H1 (cell line): Measurements from ENCODE around the gene TMEM150A.

Source experiments
- BRCA1 ChIP-seq: IDR thresholded peaks from 2 replicates; pipeline ENCODE4 v1.6.1; 2012; ENCODE audit warnings: low read depth, low read length, improper control_type of control experiment
- CEBPB ChIP-seq: IDR thresholded peaks from 2 replicates; pipeline ENCODE4 v1.6.1; 2012; ENCODE audit warnings: low read depth, low read length
- CHD2 ChIP-seq: IDR thresholded peaks from 2 replicates; pipeline ENCODE4 v1.6.1; 2012; ENCODE audit warnings: low read length, improper control_type of control experiment
- CREB1 ChIP-seq: IDR thresholded peaks from 2 replicates; pipeline ENCODE4 v1.6.1; 2012; ENCODE audit warnings: inconsistent platforms
- EP300 ChIP-seq, 2 experiments: IDR thresholded peaks; 1 replicate in 1 of 2; 2 replicates in 1 of 2; pipeline ENCODE4 v1.6.1; 2011 to 2012; ENCODE audit warnings: low read depth in 2 of 2, low read length in 2 of 2, mild to moderate bottlenecking in 2 of 2, borderline replicate concordance in 1 of 2, inconsistent platforms in 1 of 2, moderate library complexity in 1 of 2
- JUND ChIP-seq: IDR thresholded peaks from 2 replicates; pipeline ENCODE4 v1.6.1; 2011; ENCODE audit warnings: mild to moderate bottlenecking, improper control_type of control experiment, low read length
- POLR2A ChIP-seq, 2 experiments: IDR thresholded peaks; 1 replicate in 1 of 2; 2 replicates in 1 of 2; pipeline ENCODE4 v1.6.1; 2011; ENCODE audit warnings: low read depth in 2 of 2, low read length in 2 of 2, mild to moderate bottlenecking in 2 of 2; ENCODE audit errors: control extremely low read depth in 1 of 2
- TF ChIP-seq, protein P1 (sequence below), 3 experiments: IDR thresholded peaks; 1 replicate in 2 of 3; 2 replicates in 1 of 3; pipeline versions ENCODE4 v1.5.1 to v1.6.1; 2011; ENCODE audit warnings: low read length in 3 of 3, mild to moderate bottlenecking in 3 of 3, inconsistent platforms in 2 of 3, low read depth in 1 of 3, moderate library complexity in 1 of 3; ENCODE audit not compliant: insufficient read depth in 1 of 3; ENCODE audit errors: control extremely low read depth in 1 of 3

DNA sequence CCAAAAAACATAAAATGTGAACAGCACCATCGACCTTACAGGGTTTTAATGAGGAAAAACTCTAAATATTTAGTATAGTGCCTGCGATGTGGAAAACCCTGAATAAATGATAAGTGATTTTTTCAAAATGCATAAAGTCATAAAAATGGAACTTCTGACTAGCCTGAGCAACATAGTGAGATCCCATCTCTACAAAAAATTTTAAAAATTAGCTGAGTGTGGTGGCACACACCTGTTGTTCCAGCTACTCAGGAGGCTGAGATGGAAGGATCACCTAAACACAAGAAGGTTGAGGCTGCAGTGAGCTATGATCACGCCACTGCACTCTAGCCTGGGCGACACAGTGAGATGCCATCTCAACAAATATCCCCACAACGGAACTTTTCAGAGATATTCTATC, 45.4 kb downstream of the TMEM150A start:
- no peak for TF ChIP-seq CHD2
- no peak for TF ChIP-seq POLR2A (IDR thresholded peaks at IDR 0.05; ENCODE audit: control extremely low read depth in 1 of 2, low read depth in 2 of 2, low read length in 2 of 2)
- no peak for TF ChIP-seq EP300 (IDR thresholded peaks at IDR 0.05; ENCODE audit: borderline replicate concordance in 1 of 2, low read depth in 2 of 2, low read length in 2 of 2)
- TF ChIP-seq JUND = no peak
- TF ChIP-seq, protein P1, sequence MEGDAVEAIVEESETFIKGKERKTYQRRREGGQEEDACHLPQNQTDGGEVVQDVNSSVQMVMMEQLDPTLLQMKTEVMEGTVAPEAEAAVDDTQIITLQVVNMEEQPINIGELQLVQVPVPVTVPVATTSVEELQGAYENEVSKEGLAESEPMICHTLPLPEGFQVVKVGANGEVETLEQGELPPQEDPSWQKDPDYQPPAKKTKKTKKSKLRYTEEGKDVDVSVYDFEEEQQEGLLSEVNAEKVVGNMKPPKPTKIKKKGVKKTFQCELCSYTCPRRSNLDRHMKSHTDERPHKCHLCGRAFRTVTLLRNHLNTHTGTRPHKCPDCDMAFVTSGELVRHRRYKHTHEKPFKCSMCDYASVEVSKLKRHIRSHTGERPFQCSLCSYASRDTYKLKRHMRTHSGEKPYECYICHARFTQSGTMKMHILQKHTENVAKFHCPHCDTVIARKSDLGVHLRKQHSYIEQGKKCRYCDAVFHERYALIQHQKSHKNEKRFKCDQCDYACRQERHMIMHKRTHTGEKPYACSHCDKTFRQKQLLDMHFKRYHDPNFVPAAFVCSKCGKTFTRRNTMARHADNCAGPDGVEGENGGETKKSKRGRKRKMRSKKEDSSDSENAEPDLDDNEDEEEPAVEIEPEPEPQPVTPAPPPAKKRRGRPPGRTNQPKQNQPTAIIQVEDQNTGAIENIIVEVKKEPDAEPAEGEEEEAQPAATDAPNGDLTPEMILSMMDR (IDR thresholded peaks at IDR 0.05; ENCODE audit: control extremely low read depth in 1 of 3, insufficient read depth in 1 of 3, low read depth in 1 of 3, low read length in 3 of 3) = no peak
- no peak for TF ChIP-seq CEBPB
- TF ChIP-seq BRCA1 = no peak
- TF ChIP-seq CREB1 = no peak
